ENCODE data around the gene GOLGA8O.
A peak's percentile ranks its signal among the peaks of the same experiment; 100 is the strongest.
"Not testable (repeated sequence)": the region's sequence is repeated elsewhere in the genome, so short reads cannot be mapped to it uniquely, and the experiment has no call there.

GOLGA8O gene, protein sequence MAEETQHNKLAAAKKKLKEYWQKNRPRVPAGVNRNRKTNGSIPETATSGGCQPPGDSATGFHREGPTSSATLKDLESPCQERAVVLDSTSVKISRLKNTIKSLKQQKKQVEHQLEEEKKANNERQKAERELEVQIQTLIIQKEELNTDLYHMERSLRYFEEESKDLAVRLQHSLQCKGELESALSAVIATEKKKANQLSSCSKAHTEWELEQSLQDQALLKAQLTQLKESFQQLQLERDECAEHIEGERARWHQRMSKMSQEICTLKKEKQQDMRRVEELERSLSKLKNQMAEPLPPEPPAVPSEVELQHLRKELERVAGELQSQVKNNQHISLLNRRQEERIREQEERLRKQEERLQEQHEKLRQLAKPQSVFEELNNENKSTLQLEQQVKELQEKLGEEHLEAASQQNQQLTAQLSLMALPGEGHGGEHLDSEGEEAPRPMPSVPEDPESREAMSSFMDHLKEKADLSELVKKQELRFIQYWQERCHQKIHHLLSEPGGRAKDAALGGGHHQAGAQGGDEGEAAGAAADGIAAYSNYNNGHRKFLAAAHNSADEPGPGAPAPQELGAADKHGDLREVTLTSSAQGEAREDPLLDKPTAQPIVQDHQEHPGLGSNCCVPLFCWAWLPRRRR

DNA sequence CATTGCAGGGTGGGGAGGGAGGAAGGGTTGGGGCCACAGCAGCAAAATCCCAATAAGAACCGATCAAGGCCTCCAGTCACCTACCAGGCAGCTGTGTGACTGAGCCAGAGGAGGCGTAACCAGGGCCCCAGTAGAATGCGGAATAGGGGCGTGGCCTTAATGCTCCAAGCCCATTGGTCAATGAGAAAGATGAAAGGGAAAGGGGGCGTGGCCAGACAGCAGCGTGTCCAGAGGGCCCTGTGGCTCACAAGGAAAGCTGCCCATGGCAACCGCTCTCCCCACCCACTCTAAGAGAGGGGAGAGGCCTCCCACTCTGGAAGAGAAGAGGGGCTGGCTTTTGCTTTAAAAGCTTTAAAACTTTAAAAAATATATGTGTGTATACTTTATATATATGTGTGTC is at the start of gene GOLGA8O:
GOLGA8O (minus strand) TSS at position 101 of the 400 bp plus-strand sequence; CDS start at position 3, 98 bp downstream.
- DNase-seq, result not testable (repeated sequence)

DNA sequence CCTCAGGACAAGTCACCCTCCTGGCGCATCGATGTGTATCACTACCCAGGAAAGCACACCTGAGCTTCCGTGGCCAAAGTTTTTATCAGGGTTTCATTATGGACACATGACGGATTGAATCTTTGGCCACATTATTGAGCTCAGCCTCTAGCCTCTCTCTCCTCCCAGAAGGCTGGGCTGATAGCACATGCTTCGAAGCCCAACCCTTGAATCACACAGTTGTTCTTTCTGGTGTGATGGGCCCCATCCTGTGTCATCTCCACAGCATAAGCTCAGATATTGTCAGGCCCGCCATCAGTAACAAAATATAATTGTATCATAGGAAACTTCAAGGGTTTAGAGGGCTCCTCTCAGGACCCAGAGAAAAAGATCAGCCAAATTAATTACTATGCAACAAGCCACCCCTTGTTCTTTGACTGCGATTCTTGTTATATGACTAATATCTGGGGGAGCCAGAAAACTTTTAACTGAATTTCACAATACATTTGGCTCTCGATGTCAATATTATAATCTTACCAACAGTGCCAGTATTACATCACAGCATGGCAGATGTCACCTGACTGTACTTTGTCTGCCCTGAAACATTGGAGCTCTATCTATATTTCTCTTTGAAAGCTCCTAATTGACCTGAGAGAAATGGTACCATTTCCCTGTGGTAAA is 48.8 kb upstream of the GOLGA8O start:
- not testable (repeated sequence) for DNase-seq

DNA sequence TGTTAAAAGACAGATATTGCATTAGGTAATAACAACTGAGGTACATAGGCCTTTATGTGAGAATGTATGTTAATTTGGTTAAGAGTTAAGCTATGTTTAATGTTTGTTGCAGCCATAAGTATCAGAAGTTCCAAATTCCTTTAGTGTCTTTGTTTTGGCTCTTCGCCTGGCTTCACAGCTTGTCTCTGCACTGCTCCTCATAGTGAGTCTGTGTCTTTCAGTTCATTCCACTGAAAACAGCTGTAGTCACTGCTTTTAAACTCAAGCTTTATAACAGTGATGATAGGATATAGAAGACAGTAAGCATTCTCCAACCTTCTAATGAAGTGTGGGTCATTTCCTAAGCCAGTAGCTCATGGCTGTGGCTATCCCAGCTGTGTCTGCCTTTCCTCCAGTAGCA is 47.5 kb upstream of the GOLGA8O start:
- DNase-seq, result peak; percentile 10

DNA sequence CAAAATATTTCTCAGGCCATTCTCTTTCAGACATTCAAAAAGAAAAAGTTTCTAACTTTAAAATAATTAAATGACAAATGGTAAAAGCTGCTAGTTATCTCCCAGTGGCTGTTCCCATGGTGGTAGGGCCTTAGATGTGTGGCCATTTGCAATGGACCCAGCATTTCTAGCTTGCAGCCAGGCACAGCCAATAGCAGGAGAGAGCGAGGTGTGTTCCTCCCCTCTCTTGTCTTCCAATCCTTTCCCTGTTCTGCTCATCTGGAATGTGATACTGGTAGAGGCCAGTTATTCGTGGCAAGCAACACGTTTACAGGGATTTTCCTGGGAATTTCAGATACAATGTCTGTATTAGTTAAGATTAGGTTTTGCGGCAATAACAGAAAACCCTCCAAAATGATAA is 37.3 kb upstream of the GOLGA8O start:
- not testable (repeated sequence) for DNase-seq

DNA sequence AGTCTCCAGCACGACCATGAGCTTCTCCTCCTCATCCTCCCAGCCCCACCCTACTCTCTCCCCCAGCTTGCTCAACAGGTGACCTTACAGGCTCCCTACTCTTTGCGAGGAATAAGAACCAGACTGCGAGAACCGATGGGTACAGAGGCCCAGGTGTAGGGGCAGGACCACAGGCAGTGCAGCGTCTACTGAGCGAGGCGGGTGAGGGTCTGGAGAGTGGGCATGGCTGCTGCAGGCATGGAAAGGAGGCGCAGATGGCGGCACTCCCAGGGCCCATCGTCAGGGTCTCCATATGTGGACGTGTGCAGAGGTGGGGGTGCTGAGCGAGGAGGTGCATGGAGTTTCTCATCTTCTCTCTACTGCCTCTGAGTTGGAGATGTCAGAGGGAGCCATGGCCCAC is 31.0 kb upstream of the GOLGA8O start:
- not testable (repeated sequence) for DNase-seq

DNA sequence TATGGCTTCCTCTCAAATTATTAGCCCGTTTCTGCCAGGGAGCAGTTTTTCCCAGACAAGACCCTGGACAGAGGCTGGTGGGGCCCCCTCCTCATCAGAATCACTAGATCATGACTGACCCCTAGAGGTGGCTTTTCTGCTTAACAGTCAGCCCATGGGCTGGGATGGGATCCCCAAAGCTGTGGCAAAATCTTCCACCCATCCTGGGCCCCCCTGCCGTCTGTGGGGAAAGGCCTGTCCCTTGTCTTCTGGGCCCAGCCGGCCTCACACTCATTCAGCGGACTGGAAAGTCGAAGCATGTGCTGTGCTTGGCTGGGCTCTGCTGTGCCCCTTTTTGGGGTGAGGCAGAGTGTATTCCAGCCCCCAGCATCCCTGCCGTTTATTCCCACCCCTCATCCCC is 27.9 kb upstream of the GOLGA8O start:
- DNase-seq, result not testable (repeated sequence)

DNA sequence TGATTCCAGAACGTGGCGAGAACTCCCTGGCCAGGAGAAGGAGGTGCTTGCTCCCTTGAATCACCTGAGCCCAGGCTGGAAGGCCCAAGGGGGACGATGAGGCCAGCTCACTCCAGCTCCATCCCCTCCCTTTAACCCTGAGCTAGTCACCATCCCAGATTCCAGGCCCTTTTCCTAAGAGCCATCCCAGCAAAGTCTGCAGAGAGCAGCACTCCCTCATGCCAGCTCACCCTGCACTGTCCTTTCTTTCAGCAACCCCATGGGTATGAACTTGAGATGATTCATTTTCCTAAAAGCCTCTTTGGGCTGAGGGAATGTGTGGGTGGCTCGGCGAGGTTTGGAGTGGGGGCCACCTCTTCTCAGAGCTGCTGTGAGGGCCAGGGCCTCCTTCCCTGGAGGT is 26.2 kb upstream of the GOLGA8O start:
- DNase-seq, result not testable (repeated sequence)

DNA sequence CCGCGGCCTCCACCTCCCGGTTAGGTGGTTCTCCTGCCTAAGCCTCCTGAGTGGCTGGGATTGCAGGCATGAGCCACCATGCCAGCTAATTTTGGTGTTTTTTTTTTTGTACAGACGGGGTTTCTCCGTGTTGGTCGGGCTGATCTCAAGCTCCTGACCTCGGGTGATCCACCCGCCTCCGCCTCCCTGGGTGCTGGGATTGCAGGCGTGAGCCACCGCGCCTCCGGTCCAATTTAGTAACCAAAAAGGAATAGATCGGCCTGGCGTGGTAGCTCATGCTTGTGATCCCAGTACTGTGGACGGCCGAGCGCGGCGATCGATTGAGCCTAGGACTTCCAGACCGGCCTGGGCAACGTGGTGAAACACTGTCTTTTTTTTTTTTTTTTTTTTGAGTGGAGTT is 12.6 kb upstream of the GOLGA8O start:
- DNase-seq, result not testable (repeated sequence)

DNA sequence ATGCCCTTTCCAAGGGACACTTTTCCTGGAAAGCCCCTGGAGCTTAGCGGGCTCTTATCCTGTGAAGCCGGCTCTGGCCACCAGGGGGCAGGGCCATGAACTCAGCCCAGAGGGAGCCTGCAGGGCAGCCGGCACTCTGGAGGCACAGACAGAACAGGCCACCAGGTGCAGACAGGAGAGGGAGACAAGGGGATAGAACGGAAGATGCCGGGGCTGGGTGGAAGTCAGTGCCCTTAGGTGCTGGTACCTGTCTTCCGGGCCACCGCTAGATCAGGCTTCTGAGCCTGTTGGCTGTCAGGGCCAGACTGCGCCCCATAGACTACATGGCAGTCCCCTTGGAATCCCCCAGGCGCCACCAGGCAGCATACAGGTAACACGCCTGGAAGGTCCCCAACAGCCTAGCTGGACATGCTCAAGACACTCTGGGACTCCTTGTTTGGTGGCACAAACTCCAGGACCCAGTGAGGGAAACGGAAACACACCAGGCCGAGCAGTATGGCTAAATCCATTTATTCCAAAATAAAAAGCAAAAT is 14.9 kb downstream of the GOLGA8O start:
- DNase-seq, result not testable (repeated sequence)

DNA sequence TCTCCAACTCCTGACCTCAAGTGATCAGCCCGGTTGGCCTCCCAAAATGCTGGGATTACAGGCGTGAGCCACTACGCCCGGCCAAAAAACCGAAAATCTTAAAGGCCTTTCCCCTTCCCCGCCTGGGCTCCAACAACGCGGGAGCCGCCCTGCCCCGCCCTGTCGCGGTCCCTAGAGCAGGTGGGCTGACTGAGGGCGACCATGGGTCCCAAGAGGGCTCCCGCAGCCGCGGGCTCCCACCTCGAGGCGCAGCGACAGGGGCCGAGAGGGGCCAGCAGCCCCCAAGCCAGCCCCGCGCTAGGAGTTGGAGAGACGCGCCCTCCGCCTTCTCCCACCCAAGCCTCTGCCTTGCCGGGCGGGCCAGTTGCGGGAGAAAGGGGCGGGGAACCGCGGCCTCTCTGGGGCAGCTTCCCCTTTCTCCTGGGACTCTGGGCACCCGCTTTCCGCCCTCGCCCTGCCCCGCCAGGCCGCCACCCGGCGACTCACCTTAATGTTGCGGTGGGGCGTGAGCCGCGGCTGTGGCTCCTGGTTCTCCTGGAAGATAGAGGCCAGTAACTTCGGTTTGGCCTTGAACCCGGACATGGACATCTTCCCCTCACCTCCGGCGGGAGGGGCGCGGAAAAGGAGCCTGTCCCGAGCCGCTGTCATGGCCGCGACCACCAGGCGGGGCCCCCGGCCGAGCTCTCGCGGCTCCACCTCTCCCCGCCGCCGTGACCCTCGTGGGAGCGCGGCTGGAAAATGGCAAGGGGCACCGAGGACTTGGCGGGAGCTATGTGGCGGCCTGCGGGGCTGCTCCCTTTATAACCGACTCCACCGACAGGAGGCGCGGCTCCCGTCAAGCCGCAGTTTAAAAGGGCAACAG is 21.1 kb downstream of the GOLGA8O start:
- DNase-seq, result not testable (repeated sequence)

DNA sequence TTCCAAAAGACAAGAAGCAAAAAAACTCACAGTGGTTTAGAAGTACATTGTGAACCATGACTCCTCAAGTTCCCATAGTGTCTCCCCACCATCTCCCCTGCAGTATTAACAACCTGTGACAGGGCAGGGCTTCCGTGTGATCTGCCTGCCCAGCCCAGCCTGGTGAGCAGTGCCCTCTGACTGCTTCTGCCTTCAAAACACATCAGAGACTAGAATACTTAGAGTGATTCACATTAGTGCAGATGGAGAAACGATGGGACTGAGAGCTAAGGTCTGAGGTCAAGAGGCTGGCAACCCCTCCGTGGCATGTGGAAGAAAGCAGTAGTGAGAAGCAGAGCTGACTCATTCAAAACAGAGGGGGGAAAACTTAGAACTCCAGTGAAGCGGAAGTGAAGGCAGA is 27.8 kb downstream of the GOLGA8O start:
- DNase-seq, result not testable (repeated sequence)

DNA sequence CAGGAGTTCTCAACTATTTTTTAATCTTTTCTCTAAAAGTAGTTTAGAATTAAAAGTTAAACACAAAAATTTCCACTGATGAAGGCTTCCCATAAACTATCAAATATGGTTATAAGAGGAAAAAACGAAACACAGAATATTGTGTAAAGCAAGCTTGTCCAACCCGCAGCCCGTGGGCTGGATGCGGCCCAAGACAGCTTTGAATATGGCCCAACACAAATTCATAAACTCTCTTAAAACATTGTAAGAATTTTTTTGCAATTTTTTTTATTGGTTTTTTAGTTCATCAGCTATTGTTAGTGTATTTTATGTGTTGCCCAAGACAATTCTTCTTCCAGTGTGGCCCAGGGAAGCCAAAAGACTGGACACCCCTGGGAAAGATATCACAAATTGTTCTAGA is 28.9 kb downstream of the GOLGA8O start:
- DNase-seq, result peak; percentile 0

DNA sequence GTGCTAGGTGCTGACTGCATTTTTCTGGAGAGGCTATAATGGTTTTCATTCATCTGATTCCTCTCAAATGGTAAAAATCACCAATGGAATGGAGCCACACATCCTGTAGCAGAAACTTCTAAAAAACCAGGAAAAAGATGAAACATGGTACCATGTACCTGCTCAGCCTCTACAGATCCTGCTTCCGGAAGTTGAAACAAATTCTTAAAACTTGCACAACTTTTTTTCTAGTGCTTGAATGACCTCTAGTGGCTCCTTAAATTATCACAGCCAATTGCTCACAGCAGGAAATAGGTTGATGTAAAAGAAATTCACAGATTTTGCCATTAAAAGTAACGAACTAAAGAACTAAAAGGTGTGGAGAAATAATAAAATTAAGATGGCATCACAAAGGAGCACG is 47.5 kb downstream of the GOLGA8O start:
- DNase-seq, result not testable (repeated sequence)

DNA sequence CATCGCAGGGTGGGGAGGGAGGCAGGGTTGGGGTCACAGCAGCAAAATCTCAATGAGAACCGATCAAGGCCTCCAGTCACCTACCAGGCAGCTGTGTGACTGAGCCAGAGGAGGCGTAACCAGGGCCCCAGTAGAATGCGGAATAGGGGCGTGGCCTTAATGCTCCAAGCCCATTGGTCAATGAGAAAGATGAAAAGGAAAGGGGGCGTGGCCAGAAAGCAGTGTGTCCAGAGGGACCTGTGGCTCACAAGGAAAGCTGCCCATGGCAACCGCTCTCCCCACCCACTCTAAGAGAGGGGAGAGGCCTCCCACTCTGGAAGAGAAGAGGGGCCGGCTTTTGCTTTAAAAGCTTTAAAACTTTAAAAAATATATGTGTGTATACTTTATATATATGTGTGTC is 52.2 kb downstream of the GOLGA8O start, which contains the start of gene GOLGA8K:
GOLGA8K (minus strand) TSS at position 101 of the 400 bp plus-strand sequence; CDS start at position 3, 98 bp downstream.
- DNase-seq, result not testable (repeated sequence)

DNA sequence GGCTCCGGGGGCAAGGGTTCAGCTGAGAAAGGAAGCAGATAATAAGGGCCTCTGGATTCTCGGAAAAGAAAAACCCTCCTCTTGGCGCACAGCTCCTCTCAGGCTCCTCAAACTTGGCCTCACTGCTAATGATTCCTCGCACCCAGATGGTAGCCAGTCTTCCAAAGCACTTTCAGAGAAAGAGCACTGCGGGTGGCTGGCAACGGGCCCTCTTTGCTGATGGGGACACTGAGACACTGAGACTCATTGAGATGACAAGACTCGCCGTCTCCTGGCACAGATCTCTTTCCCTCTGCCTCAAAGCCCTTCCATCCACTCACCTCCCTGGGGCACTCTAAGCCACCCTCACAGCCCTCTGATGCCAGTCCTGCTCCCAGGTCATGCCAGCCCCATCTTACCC is 58.9 kb downstream of the GOLGA8O start:
- not testable (repeated sequence) for DNase-seq
